ENCODE measurements around the gene ANGPTL4.

- no peak for TF ChIP-seq CTCF (IDR thresholded peaks at IDR 0.05; ENCODE audit: low read length)
- no peak for TF ChIP-seq EZH2 (IDR thresholded peaks at IDR 0.05; ENCODE audit: borderline replicate concordance, low read length)
These were observed 52.8 kb downstream of the ANGPTL4 start for GRCh38 chr19:8416796-8417195.
